Coronary artery (tissue), 2 donors: Measurements from ENCODE around the gene SEMA4G.
"Not testable (repeated sequence)": the region's sequence is repeated elsewhere in the genome, so short reads cannot be mapped to it uniquely, and the experiment has no call there.

Experiments used
- DNase-seq: peaks from one replicate; pipeline ENCODE4 v3.0.0-alpha.2; 2017; ENCODE audit warnings: low spot score
- H3K27ac ChIP-seq, 2 donors: fragments of 200-600 bp; sonication (generic); one replicate each; pipeline ENCODE4 v1.5.1; 2016 to 2019
- H3K4me3 ChIP-seq: fragments of 200-600 bp; sonication (generic); 2 replicates; pipeline ENCODE4 v1.5.1; 2016; ENCODE audit warnings: mild to moderate bottlenecking, moderate library complexity
- TF ChIP-seq, protein P1 (sequence below): fragments of 200-600 bp; sonication (generic); IDR thresholded peaks from one replicate; pipeline ENCODE4 v1.5.1; 2019; ENCODE audit warnings: antibody characterized with exemption

SEMA4G gene

GRCh38 chr10:100970076-100970913 lies 991 bp downstream of the SEMA4G start:
- DNase-seq: no peak
- Histone ChIP-seq H3K27ac (peak overlapping the region in 1 of 2 donors; percentile 16), H3K4me3 (peak overlapping the region; percentile 83)
- TF ChIP-seq, protein P1, sequence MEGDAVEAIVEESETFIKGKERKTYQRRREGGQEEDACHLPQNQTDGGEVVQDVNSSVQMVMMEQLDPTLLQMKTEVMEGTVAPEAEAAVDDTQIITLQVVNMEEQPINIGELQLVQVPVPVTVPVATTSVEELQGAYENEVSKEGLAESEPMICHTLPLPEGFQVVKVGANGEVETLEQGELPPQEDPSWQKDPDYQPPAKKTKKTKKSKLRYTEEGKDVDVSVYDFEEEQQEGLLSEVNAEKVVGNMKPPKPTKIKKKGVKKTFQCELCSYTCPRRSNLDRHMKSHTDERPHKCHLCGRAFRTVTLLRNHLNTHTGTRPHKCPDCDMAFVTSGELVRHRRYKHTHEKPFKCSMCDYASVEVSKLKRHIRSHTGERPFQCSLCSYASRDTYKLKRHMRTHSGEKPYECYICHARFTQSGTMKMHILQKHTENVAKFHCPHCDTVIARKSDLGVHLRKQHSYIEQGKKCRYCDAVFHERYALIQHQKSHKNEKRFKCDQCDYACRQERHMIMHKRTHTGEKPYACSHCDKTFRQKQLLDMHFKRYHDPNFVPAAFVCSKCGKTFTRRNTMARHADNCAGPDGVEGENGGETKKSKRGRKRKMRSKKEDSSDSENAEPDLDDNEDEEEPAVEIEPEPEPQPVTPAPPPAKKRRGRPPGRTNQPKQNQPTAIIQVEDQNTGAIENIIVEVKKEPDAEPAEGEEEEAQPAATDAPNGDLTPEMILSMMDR: no peak

DNA sequence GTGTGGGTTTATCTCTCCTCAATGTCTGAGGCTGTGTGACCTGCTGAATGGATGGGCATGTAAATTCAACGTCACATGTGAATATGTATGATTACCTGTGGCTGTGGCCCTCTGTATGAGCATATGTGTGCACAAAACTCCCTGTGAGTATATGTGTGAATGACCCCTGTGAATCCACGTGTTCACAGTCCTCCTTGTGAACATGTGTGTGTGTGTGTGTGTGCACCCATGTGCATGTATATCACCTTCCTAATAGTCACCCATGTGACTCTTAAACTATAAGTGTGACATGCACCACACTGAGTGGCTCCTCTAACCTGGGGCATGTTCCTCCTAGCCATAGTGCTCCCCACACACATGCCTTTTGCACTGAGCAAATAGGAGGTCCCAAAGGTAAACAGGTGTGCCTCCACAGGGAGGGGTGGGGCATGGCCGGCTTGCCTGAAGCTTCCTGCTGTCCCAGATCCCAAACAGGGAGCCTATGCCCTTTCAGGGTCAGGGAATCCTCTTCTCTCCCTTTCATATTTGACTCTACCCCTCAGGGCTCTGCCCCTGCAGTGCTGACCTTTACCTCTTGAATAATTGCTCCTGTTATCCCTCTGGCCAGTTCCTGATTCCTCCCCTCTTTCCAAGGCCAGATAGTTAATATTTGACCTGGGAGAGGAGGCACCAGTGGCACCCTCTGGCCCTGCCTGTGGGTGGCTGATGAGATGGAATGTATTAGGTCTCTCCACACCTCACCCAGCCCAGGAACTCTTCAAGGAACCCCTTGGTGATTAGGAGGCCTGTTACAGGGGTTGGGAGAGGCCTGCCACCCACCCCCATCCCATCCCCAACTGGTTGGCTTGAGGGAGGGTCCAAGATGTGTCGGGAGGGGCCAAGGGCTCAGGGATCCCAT lies 1.9 kb downstream of the SEMA4G start:
- H3K27ac ChIP-seq: no peak overlapping the region
- DNase-seq: peak; percentile 33
- TF ChIP-seq, protein P1: no peak
- H3K4me3 ChIP-seq: no peak overlapping the region

DNA sequence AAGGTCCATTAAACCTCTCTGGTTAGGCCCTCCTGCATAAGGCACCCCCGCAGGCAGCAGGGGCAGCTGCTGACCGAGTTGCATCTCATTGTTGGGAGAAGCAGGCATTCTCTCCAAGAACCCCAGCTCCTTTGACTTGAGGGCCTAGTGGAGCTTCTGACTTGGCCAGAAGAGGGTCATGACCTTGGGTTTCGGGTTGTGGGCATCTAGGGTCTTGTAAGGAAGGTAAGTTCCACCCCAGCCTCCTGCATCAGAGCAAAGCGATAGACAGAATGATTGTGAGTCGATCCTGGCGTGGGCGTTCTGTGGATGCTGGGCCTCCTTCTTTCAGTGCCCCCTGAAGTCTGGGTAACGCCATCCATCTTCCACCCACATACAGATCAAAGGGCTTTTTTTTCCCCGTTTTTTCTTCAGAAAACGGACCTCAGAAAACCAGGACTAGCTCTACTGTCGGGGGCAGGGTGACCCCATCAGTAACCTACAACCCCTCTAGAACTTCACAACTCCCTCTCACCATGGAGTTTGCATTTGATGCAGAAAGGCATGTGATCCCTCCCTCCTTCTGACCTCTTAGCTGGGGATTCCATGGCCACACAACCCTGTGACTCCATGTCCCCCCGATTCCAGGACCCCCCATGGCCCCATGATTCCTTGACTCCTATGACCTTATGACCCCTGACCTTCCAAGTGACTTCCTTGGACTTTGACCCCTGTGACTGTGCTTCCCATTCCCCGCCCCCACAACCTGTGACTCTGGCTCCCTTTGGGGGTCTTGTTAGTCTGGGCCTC lies 3.0 kb downstream of the SEMA4G start:
- Histone ChIP-seq H3K27ac (no peak overlapping the region), H3K4me3 (no peak overlapping the region)
- peak; percentile 31 for DNase-seq
- TF ChIP-seq, protein P1: no peak

DNA sequence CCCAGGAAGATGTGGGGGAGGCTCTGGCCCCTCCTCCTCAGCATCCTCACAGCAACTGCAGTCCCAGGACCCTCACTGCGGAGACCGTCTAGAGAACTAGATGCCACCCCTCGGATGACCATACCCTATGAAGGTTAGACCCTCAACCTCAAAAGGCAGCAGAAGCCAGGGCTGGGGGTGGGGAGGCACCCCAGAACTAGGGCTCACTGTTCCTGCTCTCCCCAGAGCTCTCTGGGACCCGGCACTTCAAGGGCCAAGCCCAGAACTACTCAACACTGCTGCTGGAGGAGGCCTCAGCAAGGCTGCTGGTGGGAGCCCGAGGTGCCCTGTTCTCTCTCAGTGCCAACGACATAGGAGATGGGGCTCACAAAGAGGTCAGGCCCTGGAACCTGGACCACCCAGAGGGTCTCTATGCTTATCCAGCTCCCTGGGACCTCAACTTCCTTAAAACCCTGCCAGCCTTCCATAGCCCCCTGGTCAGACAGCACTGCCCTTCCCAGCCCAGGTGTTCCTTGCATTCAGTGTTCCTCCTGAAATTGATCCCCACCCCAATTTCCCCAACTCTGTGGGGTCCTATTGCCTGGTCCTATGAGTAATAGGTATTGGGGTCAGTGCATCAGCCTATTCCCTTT lies 3.7 kb downstream of the SEMA4G start:
- H3K4me3 ChIP-seq: no peak overlapping the region
- TF ChIP-seq, protein P1: no peak
- no peak overlapping the region for H3K27ac ChIP-seq
- DNase-seq: peak; percentile 61

DNA sequence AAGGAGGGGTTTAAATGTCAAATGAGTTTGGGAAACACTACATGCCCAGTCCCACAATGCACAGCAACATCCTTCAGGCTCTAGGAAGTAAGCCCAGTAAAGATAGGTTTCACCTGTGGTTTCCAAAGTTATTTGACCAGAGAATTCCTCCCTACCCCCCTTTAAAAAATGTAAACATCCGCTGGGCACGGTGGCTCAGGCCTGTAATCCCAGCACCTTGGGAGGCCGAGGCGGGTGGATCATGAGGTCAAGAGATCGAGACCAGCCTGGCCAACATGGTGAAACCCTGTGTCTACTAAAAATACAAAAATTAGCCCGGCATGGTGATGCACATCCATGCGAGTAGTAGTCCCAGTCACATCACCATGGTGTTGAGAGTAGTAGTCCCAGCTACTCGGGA lies 6.1 kb downstream of the SEMA4G start:
- not testable (repeated sequence) for DNase-seq, H3K4me3 ChIP-seq, H3K27ac ChIP-seq

- DNase-seq: peak; percentile 26
- no peak overlapping the region for H3K27ac ChIP-seq
- TF ChIP-seq, protein P1: no peak
- H3K4me3 ChIP-seq: no peak overlapping the region
Measured at GRCh38 chr10:100976906-100977305, 7.6 kb downstream of the SEMA4G start.
